HG02970 (cell line): ENCODE results near the gene ARHGAP32.
"Not testable (repeated sequence)": the region's sequence is repeated elsewhere in the genome, so short reads cannot be mapped to it uniquely, and the experiment has no call there.

Experiments used
- ATAC-seq: cut with Tn5 transposase; IDR thresholded peaks from one replicate; pipeline ENCODE4 v1.9.1; 2021; ENCODE audit warnings: mild to moderate bottlenecking, moderate library complexity, moderate number of reproducible peaks; ENCODE audit not compliant: unreplicated experiment, low FRiP score

The ARHGAP32 gene

DNA sequence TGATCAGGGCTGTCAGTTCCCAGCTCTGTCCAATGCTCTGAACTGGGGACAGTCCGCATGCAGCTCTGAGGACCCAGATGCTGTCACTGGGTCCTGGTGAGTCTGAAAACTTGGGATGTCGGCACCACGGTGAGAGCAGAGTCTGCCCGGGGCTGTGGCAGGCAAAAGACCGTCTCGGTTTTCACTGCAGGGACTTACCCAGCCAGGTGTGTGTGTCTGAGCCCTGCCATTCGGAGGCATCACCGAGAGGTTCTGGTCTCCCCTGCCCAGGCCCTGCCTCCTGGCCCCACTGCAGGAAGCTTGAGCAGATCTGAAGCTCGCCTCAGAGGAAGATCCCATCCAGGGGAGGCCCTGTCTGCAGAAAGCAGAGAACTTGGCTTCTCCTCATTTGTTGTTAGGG lies 254.6 kb downstream of the ARHGAP32 start:
- ATAC-seq: no peak

DNA sequence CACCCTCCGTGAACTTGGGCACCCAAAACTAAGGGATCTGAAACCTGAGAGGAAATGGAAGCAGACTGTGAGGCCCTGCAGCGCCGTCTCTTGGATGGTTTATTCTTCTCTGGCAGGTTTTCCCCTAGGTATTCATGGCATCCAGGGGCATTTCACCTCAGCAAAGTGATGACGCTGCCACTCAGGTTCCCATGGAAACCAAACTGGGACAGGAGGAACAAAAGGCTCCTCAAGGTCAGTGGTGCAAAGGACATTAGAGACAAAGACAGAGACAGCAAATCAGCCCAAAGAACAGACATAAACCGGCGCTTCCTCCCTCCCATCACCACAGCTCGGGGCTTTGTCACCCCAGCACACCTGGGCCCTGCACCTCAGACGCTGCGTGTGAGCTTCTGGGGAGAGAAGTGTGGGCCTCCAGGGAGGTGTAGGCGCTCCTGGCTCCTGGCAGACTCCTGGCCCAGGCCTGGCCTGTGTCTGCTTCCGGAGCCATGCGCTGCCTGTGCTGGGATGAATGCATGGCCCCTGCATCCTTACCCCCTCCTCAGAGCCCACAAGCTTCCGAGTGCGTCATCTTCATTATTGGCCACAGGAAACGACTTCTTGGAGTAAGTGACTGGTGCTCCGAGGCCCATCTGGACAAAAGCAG lies 255.4 kb downstream of the ARHGAP32 start:
- ATAC-seq: no peak

DNA sequence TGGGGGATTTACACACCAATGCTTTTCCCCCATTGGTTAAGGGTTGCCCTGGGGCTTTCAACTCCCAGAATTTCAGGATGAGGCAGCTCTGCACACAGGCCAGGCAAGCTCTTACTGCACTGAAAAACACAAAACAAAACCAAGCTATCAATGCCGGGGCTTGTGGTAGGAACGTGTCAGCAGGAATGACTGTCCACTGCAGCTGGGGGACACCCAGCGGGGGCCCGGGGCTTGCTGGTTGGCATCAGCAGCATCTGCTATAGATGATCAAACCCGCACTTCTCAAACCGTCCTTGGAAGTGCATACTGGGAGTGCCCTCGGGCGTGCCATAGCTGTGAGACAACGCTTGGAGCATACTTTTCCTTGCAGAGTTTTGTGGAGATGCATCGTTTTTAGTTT lies 257.2 kb downstream of the ARHGAP32 start:
- ATAC-seq: no peak

DNA sequence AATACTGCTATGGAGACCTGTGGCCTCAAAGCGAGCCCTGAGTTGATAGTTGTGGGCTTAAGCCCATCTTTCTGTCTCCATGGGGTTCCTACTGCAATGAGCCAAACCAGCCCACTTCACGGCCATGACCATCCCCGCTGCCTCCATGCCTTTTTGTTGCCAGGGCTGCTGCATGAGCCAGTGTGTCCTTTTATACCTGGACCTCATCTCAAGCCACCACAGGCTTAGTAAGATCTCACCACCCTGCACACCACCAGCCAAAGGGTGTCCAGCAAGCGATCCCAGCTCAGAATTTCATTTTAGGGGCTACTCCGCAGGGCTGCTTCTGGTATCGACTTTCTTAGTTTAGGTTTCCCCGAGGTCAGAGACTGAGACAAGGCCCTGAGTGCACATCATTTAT lies 257.8 kb downstream of the ARHGAP32 start:
- no peak for ATAC-seq

DNA sequence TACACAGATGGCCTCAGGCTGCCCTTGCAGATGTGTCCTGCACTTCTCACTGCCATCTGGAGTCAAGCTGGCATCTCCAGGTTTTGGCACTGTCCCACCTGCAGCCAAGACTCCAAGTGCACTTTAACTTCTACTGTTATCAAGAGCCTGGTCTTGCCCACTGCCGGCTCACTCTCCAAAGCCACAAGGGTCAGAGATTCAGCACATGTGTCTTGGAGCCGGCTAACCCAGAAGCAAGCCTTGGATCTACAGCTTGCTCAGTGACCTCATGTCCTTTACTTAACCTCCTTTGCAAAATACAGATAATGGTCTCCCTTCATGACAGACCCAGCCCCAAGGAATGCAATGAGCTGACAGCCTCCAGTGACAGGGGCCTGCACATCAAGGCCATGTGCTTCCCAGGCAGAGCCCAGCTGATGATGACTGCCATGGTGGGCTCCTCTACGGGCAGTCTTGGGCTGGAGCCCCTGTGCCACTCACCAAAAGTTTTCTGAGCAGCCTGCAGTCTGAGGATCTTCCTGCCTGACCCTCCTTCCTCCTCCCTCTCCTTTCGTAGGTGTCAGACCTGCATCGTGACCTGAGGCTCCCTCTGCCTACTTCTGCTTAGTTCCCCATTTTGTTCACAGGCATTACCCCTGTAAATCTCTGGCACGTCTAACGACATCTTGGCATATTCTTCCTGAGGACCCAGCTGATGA lies 258.5 kb downstream of the ARHGAP32 start:
- no peak for ATAC-seq

DNA sequence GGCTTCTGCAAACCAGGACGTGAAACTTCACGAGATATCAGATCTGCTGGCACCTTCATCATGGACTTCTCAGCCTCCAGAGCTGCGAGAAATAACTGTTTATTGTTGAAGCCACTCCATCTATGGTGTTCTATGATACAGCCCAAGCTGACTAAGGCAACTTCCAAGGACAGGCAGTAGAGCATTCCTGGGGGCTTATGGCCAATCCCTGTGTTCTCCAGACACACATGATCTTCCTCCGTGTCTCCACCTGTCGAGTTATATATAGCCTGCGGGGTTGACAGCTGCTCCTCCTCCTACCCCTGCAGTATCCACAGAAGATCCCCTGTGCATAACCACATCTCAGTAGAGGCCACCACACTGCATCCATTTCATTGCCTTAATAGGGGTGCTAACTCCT lies 260.5 kb downstream of the ARHGAP32 start:
- ATAC-seq: no peak

DNA sequence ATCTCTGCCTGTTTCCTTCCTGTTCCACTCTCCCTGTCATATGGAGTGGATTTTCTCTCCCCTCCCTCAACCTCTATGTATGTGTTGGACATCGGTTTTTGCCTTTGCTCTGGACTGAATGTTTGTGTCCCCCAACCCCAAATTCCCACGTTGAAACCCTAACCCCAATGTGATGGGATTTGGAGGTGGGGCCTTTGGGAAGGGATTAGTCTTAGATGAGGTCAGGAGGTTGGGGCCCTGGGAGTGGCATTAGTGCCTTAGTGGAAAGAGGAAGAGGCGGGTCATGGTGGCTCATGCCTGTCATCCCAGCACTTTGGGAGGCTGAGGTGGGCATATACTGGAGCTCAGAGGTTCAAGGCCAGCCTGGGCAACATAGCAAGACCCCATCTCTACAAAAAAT lies 261.1 kb downstream of the ARHGAP32 start:
- ATAC-seq: no peak

DNA sequence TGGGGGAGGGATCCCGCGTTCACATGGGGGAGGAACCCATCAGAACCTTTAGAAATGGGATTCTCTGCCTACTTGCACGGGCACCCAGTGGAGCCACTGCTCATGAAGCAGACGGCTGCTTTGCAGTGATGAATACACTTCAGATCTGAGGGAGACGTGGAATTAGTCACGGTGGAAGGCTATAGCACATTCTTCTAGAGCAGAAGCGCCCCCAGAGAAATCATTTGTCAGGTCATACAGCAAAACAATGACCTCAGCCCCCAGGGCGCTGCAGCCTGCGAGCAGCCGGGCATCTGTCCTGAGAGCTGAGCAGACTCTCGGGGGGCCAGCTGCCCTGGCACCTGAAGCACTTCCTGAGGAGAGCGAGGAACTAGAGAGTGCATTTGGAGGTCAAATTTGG lies 262.1 kb downstream of the ARHGAP32 start:
- ATAC-seq: no peak

DNA sequence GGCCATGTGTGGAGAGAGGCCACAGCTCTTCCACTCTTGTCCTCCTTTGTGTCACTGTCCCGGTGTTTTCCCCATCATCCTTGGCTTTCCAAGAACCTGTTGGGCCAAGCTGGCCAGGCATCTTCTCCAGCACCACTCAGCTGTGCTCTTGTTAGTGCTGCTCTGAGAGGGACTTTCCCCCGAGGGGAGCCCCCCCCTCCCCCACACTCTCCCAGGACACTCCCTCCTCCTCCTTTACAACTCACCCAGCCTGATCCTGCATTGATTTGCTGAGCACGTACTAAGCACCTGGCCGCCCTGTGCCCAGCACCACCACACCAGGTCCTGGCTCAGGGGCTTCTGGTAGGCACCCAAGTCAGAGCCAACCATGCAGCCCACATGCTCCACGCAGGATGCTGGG lies 262.7 kb downstream of the ARHGAP32 start:
- ATAC-seq: no peak

DNA sequence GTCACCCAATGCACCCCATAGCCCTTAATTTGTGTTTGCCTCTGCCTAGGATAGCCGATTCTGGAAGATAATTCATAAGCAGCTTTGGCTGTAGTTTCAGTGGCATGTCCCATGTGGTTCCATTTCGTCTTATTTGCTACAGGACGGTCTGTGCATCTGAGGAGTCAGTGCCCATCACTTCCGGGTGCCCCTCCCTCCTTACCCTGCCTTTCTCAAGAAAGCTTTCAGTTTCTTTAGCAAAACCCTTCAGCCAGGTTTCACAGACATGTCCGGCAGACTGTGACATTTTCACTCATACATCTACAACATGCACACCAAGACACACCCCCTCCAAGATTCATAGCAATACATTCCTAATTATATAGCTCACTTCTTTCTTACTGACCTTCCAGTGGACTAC lies 263.7 kb downstream of the ARHGAP32 start:
- peak; percentile 98 for ATAC-seq

DNA sequence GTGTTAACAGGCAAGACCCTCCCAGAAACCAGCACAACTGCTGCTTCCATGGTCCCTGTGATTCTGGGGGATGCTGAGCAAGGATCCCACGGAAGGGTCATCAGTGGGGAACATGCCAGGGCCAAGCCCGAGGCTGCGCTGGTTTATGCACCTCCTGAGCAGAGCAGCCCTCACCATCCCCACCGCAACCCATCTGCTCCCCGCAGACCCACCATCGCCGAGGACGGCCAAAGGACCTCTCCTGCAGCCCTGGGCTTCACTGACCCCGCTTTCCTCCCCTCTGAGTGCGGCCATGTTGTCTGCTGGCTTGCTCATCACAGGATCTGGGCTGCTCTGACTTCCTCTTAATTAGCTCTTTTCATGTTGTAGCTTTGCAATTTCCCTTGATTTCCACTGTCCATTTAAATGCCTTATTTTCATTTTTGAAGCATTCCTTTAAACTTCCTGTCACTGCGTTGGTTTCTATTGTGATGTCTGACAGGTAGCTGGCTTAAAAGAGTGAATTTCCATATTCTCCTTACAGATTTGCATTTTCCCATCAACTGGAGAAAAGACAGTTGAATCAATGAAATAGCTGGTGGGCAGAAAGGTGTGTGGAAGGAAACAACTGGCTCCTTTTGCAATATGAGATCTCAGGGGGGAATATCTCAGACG lies 264.3 kb downstream of the ARHGAP32 start:
- no peak for ATAC-seq

DNA sequence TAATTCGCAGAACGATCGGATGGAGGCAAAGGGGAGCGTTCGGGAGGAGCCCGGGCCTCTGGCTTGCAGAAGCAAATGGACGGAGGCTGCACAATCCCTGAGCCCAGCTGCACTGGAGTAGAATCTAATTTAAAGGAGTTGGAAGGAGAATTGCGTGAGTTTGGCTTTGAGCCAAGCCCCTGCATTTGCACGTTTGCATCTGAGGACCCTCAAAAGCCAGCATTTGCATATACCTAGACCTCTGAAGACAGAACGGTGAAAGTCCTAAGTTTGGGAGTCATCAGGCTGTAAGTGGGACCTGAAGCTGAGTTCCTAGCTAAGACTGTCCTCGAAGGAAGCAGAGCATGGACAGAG lies 265.0 kb downstream of the ARHGAP32 start:
- ATAC-seq: no peak

DNA sequence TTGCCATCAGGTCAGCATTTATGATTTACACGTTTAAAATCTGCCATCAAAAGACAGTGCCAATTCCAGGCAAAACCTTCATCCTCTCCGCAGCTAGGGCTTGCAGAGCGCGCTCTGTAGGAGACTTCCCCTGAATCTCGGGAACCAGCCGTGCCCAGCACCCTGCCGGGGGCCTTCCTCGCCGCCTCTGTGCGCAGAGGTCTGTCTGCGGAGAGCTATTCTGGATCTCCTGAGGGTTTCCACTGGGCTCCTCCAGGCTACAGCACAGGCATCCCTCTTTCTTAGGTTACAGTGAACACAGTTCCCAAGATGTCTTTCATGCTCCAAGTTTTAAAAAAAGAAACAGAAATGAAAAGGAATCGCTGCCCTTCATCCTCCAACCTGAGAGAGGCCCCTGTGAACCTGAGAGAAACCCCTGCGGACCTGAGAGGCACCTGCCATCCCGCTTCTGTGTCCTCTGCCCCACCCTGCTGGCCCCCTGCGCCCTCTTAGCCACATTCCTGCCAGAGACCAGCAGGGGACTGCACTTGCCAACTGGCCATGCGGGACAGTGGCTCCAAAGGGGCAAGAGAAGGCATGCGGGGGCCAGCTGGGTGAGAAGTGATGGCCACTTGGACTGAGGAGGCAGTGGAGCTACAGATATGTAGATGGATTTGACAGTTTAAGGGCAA lies 265.6 kb downstream of the ARHGAP32 start:
- ATAC-seq: no peak

DNA sequence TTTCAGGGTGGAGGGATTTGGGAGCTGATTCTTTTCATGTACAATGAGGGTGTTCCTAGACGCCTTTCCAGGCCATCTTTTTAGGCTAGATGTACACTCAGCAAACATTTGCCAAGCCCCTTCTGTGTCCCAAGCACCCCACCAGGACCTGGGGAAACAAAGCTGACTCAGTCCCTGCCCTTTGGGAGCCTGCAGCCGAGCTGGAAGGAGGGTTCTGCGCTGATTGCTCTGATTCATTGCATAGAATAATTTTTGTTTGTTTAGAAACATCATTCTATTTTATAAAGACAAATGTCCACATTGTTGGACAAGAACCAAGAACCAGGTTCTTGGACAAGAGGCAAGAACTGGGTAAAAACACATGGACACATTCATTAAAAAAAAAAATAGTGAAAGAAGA lies 266.1 kb downstream of the ARHGAP32 start:
- ATAC-seq: no peak

DNA sequence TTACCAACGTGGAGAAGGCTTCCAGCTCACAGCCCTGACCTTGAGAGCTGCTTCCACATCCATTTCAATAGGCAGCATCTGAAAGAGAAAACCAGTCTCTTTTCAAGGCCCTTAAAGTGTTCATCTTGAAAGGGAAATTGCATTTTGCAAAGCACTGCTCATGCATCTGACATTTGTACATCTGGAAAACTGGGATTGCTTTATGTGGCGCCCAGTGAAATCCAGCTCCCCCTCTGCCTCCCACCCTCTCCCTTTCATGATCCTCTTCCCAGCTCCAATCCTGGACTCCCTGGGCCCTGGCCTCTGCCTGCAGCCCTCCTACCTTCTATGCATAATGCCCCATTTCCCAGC lies 266.9 kb downstream of the ARHGAP32 start:
- no peak for ATAC-seq

DNA sequence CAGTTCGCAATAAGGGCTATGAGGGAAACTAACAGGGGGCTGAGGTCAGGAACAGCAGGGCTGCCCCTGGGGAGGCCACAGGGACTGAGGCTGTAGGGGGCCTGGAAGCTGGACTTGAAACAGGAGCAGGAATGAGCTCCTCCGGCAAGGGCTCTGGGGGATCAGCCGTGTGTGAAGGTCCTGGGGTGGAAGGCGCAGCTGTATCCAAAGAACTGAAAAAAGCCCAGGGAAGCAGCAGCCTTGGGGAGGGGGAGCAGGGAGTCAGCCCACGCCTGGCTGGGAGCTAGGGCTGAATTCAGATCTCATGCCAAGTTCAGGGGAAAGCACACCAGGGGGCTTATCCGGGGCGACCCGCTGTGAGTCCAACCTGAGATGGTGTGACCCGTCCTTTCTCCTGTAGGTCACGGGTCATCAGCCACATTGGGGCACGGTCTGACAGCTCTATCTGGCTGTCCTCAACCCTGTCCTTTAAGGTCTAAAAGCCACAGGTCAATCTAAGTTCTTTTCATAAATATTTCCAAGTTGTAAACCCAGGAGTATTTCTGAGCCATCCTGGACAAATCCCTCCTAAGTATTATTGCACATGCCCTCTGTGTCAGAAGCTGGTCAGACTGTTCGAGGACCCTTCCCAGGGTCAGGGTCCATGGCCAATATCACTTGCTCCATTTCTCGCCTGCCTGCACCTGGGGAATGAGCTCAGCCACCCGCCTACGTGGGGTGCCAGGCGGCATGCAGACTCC lies 267.4 kb downstream of the ARHGAP32 start:
- ATAC-seq: no peak

DNA sequence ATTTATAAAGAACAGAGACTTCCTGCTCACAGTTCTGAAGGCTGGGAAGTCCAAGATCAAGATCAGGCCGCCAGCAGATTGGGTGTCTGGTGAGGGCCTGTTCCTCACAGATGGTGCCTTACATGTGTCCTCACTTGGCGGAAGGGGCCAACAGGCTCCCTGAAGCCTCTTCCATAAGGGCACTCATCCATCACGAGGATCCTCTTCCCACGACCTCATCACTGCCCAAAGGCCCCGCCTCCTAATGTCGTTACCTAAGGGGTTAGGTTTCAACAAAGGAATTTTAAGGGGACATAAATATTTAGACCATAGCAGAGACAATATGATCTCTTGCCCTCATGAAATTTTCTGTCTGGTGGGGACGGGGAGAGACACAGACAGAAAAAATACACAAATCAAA lies 268.0 kb downstream of the ARHGAP32 start:
- ATAC-seq: no peak

DNA sequence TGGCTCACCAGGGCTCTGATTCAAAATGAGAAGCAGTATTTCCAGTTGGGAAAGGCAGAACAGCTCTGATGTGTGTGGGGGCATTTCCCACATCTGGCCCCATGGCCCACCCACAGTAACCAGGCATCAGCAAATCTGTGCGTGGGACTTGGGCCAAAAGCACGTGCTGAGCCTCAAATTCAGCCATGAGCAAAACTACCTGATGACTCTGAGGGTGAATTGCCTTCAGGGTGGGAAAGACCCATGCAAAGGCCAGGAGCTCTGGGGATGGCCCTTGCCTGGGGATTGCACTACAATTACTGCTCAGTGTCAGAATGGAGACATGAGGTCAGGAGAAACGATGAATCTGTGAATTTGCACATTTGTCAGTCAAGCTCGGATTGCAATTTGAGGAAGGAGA lies 270.3 kb downstream of the ARHGAP32 start:
- no peak for ATAC-seq

DNA sequence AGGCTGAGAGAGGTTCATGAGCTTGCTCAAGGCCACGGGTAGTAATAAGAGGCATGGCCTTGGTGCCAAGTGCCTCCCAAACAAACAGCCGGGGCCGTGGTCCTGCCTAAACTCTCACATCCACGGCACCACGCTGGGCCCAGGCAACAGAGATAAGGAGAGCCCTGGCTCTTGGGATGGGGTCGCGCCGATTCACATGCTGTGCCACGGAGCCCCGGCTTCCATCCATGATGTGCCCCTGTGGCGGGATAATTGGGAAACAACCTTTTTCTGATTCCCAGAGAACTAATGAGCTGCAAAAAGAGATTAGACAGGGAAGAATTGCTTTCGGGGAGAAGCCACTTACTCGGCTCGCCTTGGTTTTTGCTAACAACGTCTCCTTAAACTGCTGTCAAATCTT lies 271.5 kb downstream of the ARHGAP32 start:
- no peak for ATAC-seq

DNA sequence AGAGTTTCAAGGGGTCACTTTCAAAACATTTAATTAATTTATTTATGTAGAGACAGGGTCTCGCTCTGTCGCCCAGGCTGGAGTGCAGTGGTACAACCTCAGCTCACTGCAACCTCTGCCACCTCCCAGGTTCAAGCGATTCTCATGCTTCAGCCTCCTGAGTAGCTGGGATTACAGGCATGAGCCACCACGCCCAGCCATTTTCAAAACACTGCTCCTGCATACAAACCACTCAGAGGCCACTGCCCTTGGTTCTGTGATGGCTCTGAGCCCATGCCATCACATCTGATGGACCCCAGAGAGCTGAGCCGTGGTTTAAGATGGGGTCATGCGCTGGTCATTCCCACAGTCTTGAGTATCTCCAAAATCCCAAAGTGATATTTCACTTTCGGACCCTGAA lies 272.5 kb downstream of the ARHGAP32 start:
- ATAC-seq: not testable (repeated sequence)

DNA sequence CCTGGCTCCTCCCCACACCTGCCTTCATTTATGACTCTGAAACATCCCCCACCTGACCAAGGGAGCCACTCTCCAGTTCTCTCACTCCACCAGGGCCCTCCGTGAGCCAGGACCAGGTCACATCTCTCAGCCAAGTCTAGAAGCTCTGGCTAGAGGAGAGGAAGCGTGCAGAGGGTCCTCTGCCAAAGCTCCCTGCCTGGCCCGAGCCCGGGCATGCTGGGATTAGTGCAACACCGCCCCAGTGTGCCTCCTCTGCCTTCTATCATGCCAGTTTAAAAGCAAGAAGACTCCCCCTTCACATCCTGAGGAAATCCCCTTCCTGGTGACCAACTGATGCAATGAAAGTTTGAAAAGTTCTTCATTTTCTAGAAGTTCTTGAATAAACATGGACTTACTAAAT lies 272.9 kb downstream of the ARHGAP32 start:
- no peak for ATAC-seq
